ENCODE results near the gene NFYC. TPM values are rescaled to one million over a fixed set of nuclear protein-coding genes. Genes with fewer than 3 reads are reported as not detected.

Gene NFYC
- polyA plus RNA-seq, 1 donor = 66.0 TPM

DNA sequence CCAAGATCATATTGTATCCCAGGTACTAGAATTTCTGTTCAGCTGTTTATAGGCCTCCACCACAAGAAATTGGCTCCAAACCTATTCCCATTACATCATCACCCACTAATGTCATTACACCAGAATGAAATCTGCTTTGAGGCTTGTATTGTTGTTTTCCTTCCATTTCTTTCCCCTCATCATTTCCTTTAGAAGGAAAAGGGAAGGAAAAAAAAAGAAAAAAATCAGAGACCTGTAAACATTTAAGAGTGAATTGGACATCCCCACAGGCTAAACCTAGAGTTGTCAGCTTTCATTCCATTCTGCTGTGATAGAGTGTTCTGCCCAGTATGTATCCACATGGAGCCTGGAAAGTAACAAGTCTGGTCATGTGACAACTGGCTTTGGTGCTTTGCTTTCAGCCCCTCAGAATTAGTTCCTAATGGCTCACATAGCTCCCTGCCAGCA is 44.6 kb downstream of the NFYC start:
- Histone ChIP-seq H3K27ac (ENCODE audit: low read length) (no peak overlapping the region), H3K9me3 (ENCODE audit: control insufficient read depth, low read depth, low read length) (no peaks in the 10 kb centered on the region), H3K27me3 (ENCODE audit: control insufficient read depth, insufficient read depth, low read length) (no peaks in the 10 kb centered on the region), H3K36me3 (ENCODE audit: control insufficient read depth, insufficient read depth, low read length) (peaks cover 15% of the 10 kb centered on the region), H3K4me3 (ENCODE audit: low read length) (no peak overlapping the region), H3K4me1 (ENCODE audit: control insufficient read depth, insufficient read depth, low read length) (peaks cover 3% of the 10 kb centered on the region)
- DNase-seq = no peak

DNA sequence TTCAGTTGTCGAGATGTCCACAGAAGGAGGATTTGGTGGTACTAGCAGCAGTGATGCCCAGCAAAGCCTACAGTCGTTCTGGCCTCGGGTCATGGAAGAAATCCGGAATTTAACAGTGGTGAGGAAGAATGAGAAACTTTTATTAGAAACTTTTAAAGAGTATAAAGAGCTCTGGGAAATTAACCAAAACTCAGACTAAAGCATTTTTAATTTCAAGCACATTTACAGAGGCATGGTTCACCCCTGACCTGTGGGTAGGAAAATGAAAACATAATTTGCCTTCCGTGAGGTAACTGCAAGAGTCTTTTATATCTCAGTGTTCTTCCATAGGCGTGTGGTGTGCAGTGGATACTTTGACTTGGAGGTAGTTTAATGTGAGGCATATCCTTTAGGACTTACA is 47.3 kb downstream of the NFYC start:
- peaks cover 3% of the 10 kb centered on the region for H3K4me1 ChIP-seq (ENCODE audit: control insufficient read depth, insufficient read depth, low read length)
- H3K27me3 ChIP-seq (ENCODE audit: control insufficient read depth, insufficient read depth, low read length) = no peaks in the 10 kb centered on the region
- no peaks in the 10 kb centered on the region for H3K9me3 ChIP-seq (ENCODE audit: control insufficient read depth, low read depth, low read length)
- DNase-seq = no peak
- H3K4me3 ChIP-seq (ENCODE audit: low read length) = no peak overlapping the region
- H3K36me3 ChIP-seq (ENCODE audit: control insufficient read depth, insufficient read depth, low read length) = peaks cover 35% of the 10 kb centered on the region
- 96% methylated on average over 4 of the region's 6 CpGs for WGBS (ENCODE audit: insufficient coverage, low lambda C conversion rate)
- no peak overlapping the region for H3K27ac ChIP-seq (ENCODE audit: low read length)

DNA sequence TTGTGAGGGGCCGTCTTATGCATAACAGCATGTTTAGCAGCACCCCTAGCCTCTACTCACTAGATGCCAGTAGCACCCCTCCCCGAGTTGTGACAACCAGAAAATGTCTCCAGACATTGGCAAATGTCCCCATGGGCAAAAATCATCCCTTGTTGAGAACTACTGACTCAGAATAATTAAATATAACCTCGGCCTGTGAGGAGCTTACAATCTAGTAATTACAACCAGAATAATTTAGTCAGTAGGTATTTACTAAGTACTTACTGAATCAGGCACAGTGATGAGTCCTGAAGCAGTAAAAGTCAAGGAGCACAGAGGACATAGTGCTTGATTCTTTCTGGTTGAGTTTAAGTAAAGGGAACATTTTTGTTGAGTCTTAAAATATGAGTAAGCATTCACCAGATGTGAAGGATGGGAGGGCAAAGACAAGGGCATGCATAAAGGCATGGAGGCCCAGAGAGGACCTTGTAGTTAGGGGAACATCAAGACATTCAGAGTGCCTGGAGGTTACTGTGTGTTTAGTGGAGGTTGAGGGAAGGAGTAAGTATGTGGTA is 48.0 kb downstream of the NFYC start:
- peaks cover 40% of the 10 kb centered on the region for H3K36me3 ChIP-seq (ENCODE audit: control insufficient read depth, insufficient read depth, low read length)
- H3K27ac ChIP-seq (ENCODE audit: low read length) = no peak overlapping the region
- no peaks in the 10 kb centered on the region for H3K9me3 ChIP-seq (ENCODE audit: control insufficient read depth, low read depth, low read length)
- H3K4me1 ChIP-seq (ENCODE audit: control insufficient read depth, insufficient read depth, low read length) = peaks cover 3% of the 10 kb centered on the region
- no peak overlapping the region for H3K4me3 ChIP-seq (ENCODE audit: low read length)
- WGBS (ENCODE audit: insufficient coverage, low lambda C conversion rate) = no CpG with 5 or more reads among the region's 3 CpGs
- H3K27me3 ChIP-seq (ENCODE audit: control insufficient read depth, insufficient read depth, low read length) = no peaks in the 10 kb centered on the region
- DNase-seq = no peak

DNA sequence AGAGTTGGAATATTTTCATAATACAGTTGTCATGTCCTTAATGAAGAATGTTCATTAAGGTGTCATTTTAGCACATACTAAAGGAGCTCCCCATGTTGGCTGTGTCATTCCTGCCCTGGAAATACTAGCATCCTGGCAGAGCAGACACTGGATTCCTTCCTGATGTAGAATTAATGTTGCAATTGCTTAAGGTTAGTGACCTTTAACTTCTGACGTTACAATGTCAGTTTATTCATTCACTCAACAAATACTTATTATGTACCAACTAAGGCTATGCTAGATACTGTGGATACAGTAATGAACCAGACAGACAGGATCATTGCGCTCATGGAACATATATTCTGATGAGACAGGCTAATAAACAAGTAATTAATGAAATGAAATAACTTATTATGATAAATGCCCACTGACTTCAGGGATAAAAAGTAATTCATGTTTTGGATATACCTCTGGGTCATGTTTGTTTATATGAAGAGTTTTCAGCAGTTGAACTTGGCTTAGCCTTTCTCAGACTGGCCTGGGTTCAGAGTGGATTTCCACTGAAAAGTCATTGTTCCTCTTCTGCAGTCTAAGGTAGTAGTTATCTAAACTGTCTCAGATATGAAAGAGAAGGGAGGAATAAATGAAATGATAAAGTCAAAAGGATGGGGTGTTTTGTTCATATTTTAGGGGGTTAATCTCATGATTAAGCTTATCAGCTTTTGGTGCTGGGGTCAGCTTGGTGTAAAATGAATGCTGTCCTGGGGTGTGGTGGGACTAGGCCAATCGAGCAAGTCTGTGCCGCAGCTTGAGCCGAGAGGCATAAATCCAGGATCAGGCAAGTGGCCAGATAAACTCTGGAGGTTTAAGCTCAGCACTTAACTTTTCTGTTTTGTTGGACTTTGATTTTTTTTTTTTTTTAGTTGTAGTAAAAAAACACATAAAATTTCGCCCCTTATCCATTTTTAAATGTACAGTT is 48.8 kb downstream of the NFYC start:
- H3K4me3 ChIP-seq (ENCODE audit: low read length) = no peak overlapping the region
- H3K27ac ChIP-seq (ENCODE audit: low read length) = no peak overlapping the region
- H3K9me3 ChIP-seq (ENCODE audit: control insufficient read depth, low read depth, low read length) = no peaks in the 10 kb centered on the region
- 50% methylated on average over 2 of the region's 6 CpGs for WGBS (ENCODE audit: insufficient coverage, low lambda C conversion rate)
- DNase-seq = no peak
- peaks cover 3% of the 10 kb centered on the region for H3K4me1 ChIP-seq (ENCODE audit: control insufficient read depth, insufficient read depth, low read length)
- H3K27me3 ChIP-seq (ENCODE audit: control insufficient read depth, insufficient read depth, low read length) = no peaks in the 10 kb centered on the region
- peaks cover 40% of the 10 kb centered on the region for H3K36me3 ChIP-seq (ENCODE audit: control insufficient read depth, insufficient read depth, low read length)

DNA sequence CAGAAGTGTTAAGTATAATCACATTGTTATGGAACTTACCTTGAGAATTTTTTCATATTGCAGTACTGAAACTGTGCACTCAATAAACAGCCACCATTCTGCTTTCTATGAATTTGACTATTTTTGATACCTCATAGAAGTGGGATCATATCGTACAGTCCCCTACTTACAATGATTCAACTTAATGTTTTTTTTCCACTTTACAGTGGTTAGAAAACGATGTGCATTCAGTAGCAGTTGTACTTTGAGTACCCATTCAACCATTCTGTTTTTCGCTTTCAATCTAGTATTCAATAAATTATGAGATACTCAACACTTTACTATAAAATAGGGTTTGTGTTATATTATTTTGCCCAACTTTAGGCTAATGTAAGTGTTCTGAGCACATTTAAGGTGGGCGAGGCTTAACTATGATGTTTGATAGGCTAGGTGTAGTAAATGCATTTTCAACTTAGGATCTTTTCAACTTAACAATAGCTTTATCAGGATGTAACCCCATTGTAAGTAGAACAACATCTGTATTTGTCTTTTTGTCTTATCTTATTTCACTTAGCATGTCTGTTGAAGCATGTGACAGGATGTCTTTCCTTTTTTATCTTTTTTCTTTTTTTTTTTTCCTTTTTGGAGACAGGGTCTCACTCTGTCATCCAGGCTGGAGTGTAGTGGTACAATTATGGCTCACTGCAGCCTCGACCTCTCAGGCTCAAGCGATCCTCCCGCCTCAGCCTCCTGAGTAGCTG is 49.7 kb downstream of the NFYC start:
- Histone ChIP-seq H3K27ac (ENCODE audit: low read length) (no peak overlapping the region), H3K27me3 (ENCODE audit: control insufficient read depth, insufficient read depth, low read length) (no peaks in the 10 kb centered on the region), H3K4me3 (ENCODE audit: low read length) (no peak overlapping the region), H3K4me1 (ENCODE audit: control insufficient read depth, insufficient read depth, low read length) (peaks cover 3% of the 10 kb centered on the region), H3K36me3 (ENCODE audit: control insufficient read depth, insufficient read depth, low read length) (peaks cover 42% of the 10 kb centered on the region), H3K9me3 (ENCODE audit: control insufficient read depth, low read depth, low read length) (no peaks in the 10 kb centered on the region)
- 80% methylated on average over 1 of the region's 7 CpGs for WGBS (ENCODE audit: insufficient coverage, low lambda C conversion rate)
- DNase-seq = no peak

DNA sequence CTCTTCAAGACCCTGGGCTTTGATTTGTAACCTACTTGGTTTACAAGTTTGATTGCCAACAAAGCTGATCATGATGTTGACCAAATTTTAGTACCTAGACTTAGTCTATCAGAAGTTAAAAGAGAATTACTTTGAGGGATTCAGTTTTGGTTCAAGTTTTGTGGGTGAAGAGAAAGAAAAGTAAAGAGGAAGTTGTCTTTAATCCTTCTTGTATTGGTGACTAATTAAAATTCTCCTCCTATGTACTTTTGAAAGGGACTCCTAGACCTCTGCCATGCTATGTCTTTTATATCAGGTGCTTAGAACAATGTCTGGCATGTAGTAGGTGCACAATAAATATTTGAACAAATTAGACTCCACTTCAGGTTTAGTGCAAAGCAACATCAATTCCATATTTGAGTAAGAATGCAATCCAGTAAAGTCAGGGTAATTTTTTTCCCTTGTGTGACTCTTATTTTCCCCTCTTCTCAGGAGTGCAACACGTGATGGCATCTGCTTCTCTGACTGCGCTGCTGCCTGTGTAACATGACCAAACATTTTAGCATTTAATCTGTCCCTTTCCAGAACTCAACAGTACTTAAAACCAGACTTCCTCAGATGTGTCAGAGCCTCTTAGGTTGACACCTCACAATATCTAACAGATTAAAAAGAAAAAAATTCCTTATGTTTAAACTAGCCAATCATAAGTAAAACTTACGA is 51.0 kb downstream of the NFYC start:
- H3K9me3 ChIP-seq (ENCODE audit: control insufficient read depth, low read depth, low read length) = no peaks in the 10 kb centered on the region
- no peak for DNase-seq
- peaks cover 3% of the 10 kb centered on the region for H3K4me1 ChIP-seq (ENCODE audit: control insufficient read depth, insufficient read depth, low read length)
- H3K27me3 ChIP-seq (ENCODE audit: control insufficient read depth, insufficient read depth, low read length) = no peaks in the 10 kb centered on the region
- peaks cover 45% of the 10 kb centered on the region for H3K36me3 ChIP-seq (ENCODE audit: control insufficient read depth, insufficient read depth, low read length)
- H3K27ac ChIP-seq (ENCODE audit: low read length) = no peak overlapping the region
- no peak overlapping the region for H3K4me3 ChIP-seq (ENCODE audit: low read length)
- WGBS (ENCODE audit: insufficient coverage, low lambda C conversion rate) = 94% methylated on average over 3 of the region's 3 CpGs

DNA sequence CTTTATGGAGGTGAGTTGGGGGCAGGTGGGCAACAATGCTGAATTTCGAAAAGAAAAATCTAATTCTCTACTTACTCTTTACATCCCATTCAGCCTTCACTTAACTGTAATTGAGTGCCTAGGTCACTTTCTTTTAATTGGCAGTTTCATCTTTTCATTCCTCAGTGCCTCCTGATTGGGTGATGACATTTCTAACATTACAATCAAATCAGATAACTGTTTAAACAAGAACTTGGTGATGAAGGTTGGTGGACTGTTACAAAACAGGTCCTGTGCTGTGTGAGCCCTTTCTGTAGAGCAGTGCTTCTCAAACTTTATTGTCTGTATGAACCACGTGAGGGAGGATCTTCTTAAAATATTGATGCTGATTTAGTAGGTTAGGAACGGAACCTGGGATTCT is 51.9 kb downstream of the NFYC start:
- Histone ChIP-seq H3K27me3 (ENCODE audit: control insufficient read depth, insufficient read depth, low read length) (no peaks in the 10 kb centered on the region), H3K4me3 (ENCODE audit: low read length) (no peak overlapping the region), H3K9me3 (ENCODE audit: control insufficient read depth, low read depth, low read length) (no peaks in the 10 kb centered on the region), H3K4me1 (ENCODE audit: control insufficient read depth, insufficient read depth, low read length) (peaks cover 3% of the 10 kb centered on the region), H3K27ac (ENCODE audit: low read length) (no peak overlapping the region), H3K36me3 (ENCODE audit: control insufficient read depth, insufficient read depth, low read length) (peaks cover 51% of the 10 kb centered on the region)
- WGBS (ENCODE audit: insufficient coverage, low lambda C conversion rate) = no CpG with 5 or more reads among the region's 3 CpGs
- no peak for DNase-seq

DNA sequence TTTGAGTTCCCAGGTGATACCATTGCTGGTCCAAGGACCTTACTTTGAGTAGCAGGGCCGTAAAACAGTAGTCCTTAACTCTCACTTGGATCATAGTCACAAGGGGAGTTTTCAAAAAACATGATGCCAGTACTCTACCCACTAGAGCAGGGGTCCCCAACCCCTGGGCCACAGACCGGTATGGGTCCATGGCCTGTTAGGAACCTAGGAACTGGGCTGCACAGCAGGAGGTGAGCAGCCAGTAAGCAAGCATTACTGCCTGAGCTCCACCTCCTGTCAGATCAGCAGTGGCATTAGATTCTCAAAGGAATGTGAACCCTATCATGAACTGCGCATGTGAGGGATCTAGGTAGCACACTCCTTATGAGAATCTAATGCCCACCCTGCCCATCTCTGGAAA is 52.4 kb downstream of the NFYC start:
- H3K27me3 ChIP-seq (ENCODE audit: control insufficient read depth, insufficient read depth, low read length) = no peaks in the 10 kb centered on the region
- H3K27ac ChIP-seq (ENCODE audit: low read length) = no peak overlapping the region
- H3K9me3 ChIP-seq (ENCODE audit: control insufficient read depth, low read depth, low read length) = no peaks in the 10 kb centered on the region
- no peak overlapping the region for H3K4me3 ChIP-seq (ENCODE audit: low read length)
- peaks cover 53% of the 10 kb centered on the region for H3K36me3 ChIP-seq (ENCODE audit: control insufficient read depth, insufficient read depth, low read length)
- H3K4me1 ChIP-seq (ENCODE audit: control insufficient read depth, insufficient read depth, low read length) = peaks cover 6% of the 10 kb centered on the region
- 100% methylated on average over 1 of the region's 3 CpGs for WGBS (ENCODE audit: insufficient coverage, low lambda C conversion rate)
- DNase-seq = no peak

DNA sequence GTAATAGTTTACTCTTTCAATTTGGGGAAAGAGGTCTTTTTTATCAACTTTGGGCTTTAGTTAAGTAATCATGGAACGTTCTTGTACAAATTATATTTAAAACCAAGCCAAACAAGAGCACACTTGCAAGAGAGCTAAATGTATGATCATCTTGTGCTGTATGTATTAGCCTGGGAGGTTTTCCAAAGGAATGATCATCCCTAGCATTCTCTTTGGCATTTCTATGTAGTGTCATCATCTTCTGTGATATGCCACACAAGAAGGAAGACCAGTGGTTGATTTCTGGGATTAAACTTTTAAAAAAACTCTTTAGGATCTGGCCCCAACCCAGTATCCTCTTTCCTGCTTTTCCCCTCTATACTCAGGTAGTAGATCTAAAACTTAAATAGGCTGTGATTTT is 53.7 kb downstream of the NFYC start:
- H3K27ac ChIP-seq (ENCODE audit: low read length) = no peak overlapping the region
- no peaks in the 10 kb centered on the region for H3K9me3 ChIP-seq (ENCODE audit: control insufficient read depth, low read depth, low read length)
- WGBS (ENCODE audit: insufficient coverage, low lambda C conversion rate) = no CpG with 5 or more reads among the region's 1 CpG
- no peaks in the 10 kb centered on the region for H3K27me3 ChIP-seq (ENCODE audit: control insufficient read depth, insufficient read depth, low read length)
- no peak overlapping the region for H3K4me3 ChIP-seq (ENCODE audit: low read length)
- DNase-seq = no peak
- peaks cover 49% of the 10 kb centered on the region for H3K36me3 ChIP-seq (ENCODE audit: control insufficient read depth, insufficient read depth, low read length)
- peaks cover 8% of the 10 kb centered on the region for H3K4me1 ChIP-seq (ENCODE audit: control insufficient read depth, insufficient read depth, low read length)

Data from large intestine (tissue), 3 donors.